HG03095 (cell line): Measurements from ENCODE around the gene E4F1.
"Not testable (repeated sequence)": the region's sequence is repeated elsewhere in the genome, so short reads cannot be mapped to it uniquely, and the experiment has no call there.

Experiments used
- ATAC-seq: cut with Tn5 transposase; IDR thresholded peaks from one replicate; pipeline ENCODE4 v1.9.1; 2021; ENCODE audit warnings: moderate library complexity; ENCODE audit not compliant: unreplicated experiment

E4F1 gene

GRCh38 chr16:2229632-2230250, 6.3 kb downstream of the E4F1 start:
- ATAC-seq: no peak

GRCh38 chr16:2230376-2230775, 7.0 kb downstream of the E4F1 start:
- ATAC-seq: no peak

GRCh38 chr16:2231016-2231931, 7.9 kb downstream of the E4F1 start:
- ATAC-seq: no peak

- ATAC-seq: no peak
These were observed 9.0 kb downstream of the E4F1 start for GRCh38 chr16:2232094-2232990.

- ATAC-seq: no peak
These were observed 9.8 kb downstream of the E4F1 start for GRCh38 chr16:2233046-2233775.

GRCh38 chr16:2233872-2234812, 10.8 kb downstream of the E4F1 start:
- ATAC-seq: no peak

- ATAC-seq: no peak
These were observed 11.4 kb downstream of the E4F1 start for GRCh38 chr16:2234813-2235170.

GRCh38 chr16:2235234-2235651, 11.9 kb downstream of the E4F1 start:
- ATAC-seq: no peak

- no peak for ATAC-seq
These were observed 12.4 kb downstream of the E4F1 start for GRCh38 chr16:2235695-2236336.

- ATAC-seq: no peak
These were observed 13.1 kb downstream of the E4F1 start, which contains the start of gene DNASE1L2 for GRCh38 chr16:2236337-2237101. Gene DNASE1L2, plus strand, starts transcription at chr16:2236444. Its CDS starts 373 bp downstream, at chr16:2236817.

GRCh38 chr16:2237102-2237482, 13.7 kb downstream of the E4F1 start:
- no peak for ATAC-seq

- no peak for ATAC-seq
These were observed 14.2 kb downstream of the E4F1 start for GRCh38 chr16:2237493-2238149.

GRCh38 chr16:2238150-2238837, 14.9 kb downstream of the E4F1 start:
- no peak for ATAC-seq

GRCh38 chr16:2238838-2239675, 15.7 kb downstream of the E4F1 start:
- ATAC-seq: no peak

GRCh38 chr16:2240331-2240730, 16.9 kb downstream of the E4F1 start:
- ATAC-seq: not testable (repeated sequence)

- ATAC-seq: no peak
These were observed 19.2 kb downstream of the E4F1 start for GRCh38 chr16:2242598-2242997.
